HG03342 (cell line): ENCODE results near the gene RXYLT1.

Experiments
- ATAC-seq: cut with Tn5 transposase; IDR thresholded peaks from one replicate; pipeline ENCODE4 v1.9.1; 2021; ENCODE audit warnings: mild to moderate bottlenecking, moderate library complexity; ENCODE audit not compliant: unreplicated experiment

Gene RXYLT1

DNA sequence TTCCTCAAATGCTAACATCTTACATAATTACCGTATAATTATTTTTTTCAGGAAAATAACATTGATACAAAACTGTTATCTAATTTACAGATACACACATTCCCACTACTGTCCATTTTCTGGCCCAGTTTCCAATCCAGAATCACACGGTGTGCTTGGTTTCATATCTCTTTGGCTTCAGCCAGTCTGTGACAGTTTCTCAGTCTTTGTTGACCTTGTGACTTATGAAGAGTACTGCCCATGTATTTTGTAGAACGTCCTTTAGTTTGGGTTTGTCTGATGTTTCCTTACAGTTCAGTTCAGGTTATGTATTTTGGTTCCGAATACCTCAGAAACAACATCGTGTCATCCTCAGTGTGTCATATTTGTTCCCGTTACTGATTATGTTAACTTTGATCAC is 16.2 kb downstream of the RXYLT1 start:
- ATAC-seq: no peak

DNA sequence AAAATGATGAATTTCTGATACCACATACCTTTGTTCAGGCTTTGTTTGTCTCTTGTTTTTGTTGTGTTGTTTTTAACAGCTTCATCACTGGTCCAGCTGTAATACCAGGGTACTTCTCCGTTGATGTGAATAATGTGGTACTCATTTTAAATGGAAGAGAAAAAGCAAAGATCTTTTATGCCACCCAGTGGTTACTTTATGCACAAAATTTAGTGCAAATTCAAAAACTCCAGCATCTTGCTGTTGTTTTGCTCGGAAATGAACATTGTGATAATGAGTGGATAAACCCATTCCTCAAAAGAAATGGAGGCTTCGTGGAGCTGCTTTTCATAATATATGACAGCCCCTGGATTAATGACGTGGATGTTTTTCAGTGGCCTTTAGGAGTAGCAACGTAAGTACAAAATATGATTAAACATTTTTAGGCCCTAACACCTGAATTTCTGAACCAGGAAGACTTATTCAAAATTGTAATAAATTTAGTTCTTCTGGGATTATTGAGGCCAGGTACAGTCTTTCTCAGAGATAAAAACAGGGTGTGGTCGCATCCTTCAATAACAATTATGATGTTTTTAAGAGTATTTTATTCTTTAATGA is 22.4 kb downstream of the RXYLT1 start:
- ATAC-seq: peak; percentile 59

DNA sequence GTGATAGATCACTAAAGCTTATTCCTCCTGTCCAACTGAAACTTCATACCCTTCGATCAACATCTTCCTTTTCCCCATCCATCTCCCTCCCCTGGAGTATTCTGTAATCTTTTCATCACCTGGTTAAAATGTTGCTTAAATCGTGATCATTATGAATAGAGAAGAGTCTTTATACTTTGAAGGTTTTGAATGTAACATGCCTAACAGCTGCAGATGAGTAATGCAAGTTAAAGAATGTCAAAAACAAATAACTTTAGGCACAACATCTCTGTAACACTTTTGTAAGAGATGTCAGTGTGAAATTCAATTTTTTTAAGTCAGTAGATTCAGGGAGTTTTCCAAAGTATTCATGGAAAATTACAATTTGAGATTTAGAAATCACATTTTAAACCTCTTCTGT is 25.0 kb downstream of the RXYLT1 start:
- ATAC-seq: no peak

DNA sequence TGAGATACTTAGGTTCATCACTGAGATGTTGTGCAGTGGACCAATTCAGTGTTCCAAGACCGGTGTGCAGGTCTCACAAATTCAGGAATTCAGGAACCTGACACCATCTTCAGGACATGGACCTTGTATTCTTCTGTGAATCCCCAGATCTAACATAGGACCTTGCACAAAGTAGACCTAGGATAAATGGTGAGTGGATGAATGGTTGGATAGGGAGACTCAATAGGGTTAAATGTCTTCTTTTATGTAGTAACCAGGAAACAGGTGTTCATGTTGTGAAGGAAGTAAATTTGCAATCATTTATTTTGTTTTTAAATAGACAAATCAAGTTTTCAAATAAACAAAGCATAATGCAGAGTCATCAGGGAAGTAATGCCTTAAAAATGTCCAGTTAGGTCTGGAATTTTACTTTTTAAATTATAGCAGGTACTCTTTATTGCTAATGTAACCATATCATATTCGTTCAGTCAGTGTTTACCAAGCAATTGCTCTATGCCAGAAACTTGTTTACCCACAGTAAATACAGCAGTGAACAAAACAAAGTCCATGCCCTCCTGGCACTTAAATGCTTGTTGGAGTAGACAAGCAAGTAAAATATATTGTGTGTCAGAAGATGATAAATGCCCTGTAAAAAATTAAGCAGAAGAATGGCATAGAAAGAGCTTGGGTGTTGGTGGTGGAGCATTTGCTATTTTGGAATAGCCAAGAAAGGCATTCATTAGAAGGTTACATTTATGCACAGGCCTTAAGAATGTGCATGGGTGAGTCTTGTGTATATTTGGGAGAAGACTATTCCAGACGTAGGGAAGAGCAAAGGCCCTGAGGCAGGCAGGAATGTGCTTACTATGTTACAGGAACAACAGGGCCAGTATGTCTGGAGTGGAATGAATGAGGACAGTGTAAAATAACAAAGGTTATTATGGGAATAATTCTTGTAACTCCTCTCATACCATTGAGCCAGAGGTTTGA is 26.3 kb downstream of the RXYLT1 start:
- ATAC-seq: no peak

DNA sequence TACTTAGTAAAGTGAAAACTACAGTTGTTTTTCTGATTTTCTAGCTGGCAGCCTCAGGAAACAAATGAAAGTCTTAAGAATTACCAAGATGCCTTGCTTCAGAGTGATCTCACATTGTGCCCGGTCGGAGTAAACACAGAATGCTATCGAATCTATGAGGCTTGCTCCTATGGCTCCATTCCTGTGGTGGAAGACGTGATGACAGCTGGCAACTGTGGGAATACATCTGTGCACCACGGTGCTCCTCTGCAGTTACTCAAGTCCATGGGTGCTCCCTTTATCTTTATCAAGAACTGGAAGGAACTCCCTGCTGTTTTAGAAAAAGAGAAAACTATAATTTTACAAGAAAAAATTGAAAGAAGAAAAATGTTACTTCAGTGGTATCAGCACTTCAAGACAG is 28.9 kb downstream of the RXYLT1 start:
- ATAC-seq: no peak

DNA sequence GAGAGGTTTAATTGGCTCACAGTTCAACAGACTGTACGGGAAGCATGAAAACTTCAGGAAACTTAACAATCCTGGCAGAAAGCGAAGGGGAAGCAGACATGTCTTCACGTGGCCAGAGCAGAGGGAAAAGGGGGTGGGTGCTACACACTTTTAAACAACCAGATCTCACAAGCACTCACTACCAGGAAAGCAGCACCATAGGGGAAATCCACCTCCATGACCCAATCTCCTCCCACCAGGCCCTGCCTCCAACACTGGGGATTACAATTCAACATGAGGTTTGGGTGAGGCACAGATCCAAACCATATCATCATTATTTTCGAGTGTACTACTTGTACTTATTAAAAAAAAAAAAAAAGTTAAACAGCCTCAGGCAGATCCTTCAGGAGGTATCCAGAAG is 29.9 kb downstream of the RXYLT1 start:
- ATAC-seq: no peak

DNA sequence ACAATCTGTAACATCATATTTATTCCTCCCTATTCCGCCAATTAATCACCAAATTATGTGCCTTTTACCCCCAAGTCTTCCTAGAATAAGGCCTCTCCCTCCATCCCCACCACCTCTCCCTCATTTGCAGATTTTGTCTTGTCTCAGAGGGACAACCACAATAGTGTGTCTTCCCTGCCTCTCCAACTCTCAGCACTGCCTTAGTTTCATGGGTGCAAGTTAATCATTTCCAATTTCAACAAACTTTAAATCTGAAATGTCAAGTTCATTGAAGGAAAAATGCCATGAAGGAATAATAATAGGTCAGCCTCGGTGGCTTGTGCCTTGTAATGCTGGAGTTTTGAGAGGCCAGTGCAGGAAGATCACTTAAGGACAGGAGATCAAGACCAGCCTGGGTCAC is 31.6 kb downstream of the RXYLT1 start:
- no peak for ATAC-seq

DNA sequence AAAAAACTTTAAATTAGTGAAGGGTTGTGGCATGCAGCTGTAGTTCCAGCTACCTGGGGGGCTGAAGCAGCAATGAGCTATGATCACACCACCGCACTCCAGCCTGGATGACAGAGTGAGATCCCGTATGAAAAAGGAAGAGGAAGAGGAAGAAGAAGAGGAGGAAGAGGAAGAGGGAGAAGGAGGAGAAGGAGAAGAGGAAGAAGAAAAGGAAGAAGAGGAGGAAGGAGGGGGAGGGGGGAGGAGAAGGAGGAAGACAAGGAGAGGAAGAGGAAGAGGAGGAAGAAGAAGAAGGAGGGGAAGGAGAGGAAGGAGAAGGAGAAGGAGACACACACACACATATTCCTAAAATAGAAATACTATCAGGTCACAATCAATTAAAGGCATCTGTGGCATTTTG is 32.0 kb downstream of the RXYLT1 start:
- no peak for ATAC-seq

DNA sequence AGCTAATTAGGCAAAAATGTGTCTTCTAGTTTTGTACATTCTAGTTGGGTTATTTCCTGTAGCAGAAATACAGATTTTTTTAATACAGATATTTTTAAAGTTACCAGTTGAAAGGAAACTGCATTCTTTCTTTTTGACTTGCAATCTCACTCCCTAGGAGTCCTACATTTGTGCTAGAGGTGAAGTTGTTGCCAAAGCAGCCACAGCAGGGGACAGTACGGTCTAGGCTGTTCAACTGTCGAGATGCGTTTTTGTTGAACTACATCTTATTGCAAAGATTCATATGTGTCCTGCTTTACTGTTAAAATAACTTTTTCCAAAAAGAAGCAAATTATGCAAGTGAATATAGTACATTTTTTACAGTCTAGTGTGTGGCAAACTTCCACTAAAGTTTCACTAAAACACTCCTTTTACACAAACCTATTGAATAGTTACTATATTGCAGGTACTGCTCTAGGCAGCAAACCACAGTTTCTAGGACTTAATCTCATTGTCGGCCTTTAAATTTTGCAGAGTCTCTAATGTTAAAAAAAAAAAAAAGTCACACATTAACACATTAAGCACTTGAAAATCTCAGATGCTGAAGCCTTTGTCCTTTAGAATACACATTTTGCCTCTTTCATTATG is 34.5 kb downstream of the RXYLT1 start:
- ATAC-seq: peak; percentile 34

DNA sequence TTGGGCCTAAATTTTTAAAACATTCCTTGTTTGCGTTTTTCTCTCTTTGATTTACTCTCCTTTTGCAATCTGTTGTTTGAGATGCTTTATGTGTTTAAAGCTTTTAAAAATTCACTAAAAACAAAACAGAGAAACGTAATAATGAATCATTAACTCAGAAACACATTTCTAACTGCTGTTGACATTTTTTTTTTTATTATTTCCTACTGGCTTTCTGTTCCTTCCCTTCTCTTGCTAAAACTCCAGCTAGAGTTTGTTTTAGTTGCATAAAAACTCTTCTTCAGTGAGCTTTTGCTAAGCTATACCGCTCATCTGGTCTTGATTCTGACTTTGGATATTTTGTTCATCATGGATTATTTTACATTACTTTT is 35.8 kb downstream of the RXYLT1 start:
- ATAC-seq: no peak

DNA sequence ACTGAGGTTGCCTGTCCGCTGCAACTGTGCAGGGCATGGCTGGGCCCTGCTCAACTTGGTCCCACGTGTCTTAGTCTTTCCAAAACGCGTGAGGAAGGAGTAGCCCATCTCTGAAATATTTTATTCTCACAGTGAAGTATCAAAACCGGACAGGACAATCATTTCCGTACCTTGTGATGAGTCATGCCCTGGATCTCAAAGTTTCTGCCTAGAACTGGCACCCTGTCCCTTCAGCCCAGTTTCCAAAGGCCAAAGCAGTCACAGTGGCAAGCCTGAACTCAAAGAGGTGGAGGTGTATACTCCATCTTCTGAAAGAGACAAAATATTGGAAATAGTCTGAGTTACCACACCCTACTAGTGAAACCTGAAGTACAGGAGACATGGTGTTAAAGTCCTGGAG is 36.3 kb downstream of the RXYLT1 start:
- ATAC-seq: no peak

DNA sequence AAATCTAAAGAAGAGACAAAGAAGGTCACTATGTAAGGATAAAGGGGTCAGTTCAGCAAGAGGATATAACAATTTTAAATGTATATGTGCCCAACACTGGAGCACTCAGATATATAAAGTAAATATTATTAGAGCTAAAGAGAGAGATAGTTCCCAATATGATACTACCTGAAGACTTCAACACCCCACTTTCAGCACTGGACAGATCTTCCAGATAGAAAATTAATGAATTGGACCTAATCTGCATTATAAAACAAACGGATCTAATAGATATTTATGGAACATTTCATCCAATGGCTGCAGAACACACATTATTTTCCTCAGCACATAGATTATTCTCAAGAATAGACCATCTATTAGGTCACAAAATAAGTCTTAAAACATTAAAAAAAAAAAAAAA is 40.7 kb downstream of the RXYLT1 start:
- ATAC-seq: no peak

DNA sequence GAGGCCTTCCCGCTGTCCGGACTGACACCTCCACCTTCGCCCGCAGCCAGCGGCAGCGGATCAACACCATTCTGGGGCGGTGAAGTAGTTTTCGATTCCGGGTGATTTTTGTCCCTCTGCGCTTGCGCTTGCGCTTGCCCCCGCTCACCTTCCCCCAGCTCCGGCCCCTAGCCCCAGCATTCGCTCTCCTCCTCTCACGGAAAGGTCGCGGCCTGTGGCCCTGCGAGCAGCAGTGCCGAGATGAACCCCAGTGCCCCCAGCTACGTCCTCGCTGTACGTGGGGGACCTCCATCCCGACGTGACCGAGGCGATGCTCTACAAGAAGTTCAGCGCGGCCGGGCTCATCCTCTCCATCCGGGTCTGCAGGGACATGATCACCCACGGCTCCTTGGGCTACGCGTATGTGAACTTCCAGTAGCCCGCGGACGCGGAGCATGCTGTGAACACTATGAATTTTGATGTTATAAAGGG is 42.1 kb downstream of the RXYLT1 start:
- no peak for ATAC-seq

DNA sequence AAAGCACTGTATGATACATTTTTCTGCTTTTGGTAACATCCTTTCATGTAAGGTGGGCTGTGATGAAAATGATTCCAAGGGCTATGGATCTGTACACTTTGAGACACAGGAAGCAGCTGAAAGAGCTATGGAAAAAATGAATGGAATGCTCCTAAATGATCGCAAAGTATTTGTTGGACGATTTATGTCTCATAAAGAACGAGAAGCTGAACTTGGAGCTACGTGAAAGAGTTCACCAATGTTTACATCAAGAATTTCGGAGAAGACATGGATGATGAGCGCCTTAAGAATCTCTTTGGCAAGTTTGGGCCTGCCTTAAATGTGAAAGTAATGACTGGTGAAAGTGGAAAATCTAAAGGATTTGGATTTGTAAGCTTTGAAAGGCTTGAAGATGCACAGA is 42.6 kb downstream of the RXYLT1 start:
- no peak for ATAC-seq

DNA sequence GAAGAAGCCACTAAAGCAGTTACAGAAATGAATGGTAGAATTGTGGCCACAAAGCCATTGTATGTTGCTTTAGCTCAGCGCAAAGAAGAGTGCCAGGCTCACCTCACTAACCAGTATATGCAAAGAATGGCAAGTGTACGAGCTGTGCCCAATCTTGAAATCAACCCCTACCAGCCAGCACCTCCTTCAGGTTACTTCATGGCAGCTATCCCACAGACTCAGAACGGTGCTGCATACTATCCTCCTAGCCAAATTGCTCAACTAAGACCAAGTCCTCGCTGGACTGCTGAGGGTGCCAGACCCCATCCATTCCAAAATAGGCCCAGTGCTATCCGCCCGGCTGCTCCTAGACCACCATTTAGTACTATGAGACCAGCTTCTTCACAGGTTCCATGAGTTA is 43.3 kb downstream of the RXYLT1 start:
- ATAC-seq: no peak

DNA sequence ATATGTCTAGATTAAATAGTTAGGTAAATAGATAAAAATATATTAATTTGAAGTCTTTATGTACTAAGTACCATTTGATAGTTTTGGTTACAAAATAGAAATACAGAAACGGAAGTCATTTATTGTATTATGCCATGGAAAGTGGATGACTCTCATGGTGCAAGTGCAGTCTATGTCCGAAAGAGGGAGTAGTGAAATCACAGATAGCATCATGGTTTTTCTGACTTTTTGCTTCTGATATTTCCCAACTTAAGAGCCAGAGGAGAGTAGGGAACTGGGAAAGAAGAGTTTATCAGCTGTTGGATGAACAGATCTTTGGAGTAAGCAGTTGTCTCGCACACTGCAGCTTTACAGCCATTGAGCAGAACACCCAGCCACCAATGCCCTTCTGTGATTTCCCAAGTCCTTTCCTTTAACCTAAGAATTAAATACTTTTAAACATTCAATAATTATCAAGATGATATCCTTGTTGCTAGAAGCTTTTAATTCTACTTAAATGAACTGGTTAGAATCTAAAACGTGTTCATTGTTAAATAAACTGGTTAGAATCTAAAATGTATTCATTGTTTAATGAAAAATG is 46.4 kb downstream of the RXYLT1 start:
- peak; percentile 90 for ATAC-seq

DNA sequence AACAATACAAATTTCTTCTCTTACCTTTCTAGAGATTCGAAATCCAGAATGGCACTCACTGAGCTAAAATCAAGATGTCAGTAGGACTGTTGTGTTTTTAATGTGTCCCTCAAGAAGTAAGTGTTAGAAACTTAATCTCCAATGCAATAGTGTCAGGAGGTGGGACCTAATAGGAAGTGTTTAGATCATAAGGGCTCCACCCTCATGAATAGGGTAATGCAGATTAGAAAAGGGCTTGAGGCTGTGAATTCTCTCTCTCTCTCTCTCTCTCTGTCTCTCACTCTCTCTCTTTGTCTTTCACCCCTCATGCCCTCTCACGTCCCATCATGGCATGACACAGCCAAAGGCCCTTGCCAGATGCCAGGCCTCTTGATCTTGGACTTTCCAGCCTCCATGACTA is 49.2 kb downstream of the RXYLT1 start:
- no peak for ATAC-seq

DNA sequence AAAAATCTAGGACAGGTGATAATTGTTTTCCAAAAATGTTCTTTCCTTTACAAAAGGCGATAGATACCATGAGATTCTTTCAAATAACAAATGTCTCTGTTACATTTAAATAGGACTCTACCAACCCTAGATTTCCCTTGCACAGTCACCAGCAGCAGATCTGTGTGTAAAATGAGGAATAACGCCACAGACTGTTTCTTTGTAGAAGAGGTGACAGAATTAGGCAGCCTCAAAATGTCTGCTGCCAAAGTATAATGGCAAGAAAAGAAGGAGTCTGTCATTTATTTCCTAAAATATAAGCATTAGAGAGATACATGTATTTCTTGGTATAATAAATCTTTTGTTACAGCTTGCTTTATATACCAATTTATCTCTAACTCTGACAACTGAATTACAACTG is 56.3 kb downstream of the RXYLT1 start:
- no peak for ATAC-seq

DNA sequence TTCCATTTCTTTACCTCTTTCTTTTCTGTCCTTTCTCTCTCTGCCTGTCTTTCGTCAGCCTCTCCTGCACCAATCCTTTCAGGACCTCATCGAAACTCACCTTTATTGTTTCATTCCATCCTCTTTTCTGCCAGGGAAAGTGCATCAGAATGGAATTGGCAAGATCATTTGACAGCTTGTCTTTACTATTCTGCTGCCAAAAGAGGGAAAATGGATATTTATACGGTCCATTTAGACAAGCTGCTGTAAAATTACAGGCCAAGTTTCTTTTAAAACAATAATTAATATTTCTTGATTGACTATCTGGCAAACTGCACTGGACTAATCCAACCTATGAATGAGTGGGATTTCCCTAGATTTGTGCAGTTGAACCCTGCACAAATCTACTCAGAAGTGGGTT is 57.2 kb downstream of the RXYLT1 start:
- ATAC-seq: no peak

DNA sequence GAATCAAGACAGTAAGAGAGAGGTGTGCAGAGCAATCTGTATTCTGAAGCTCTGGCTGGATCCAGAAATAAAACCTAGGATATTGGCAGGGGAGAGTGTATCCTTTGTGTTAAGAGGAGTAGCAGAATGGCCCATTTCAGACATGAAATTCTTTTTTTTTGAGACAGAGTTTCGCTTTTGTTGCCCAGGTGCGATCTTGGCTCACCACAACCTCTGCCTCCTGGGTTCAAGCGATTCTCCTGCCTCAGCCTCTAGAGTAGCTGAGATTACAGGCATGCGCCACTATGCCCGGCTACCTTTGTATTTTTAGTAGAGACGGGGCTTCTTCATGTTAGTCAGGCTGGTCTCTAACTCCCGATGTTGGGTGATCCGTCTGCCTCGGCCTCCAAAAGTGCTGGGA is 58.7 kb downstream of the RXYLT1 start:
- no peak for ATAC-seq

DNA sequence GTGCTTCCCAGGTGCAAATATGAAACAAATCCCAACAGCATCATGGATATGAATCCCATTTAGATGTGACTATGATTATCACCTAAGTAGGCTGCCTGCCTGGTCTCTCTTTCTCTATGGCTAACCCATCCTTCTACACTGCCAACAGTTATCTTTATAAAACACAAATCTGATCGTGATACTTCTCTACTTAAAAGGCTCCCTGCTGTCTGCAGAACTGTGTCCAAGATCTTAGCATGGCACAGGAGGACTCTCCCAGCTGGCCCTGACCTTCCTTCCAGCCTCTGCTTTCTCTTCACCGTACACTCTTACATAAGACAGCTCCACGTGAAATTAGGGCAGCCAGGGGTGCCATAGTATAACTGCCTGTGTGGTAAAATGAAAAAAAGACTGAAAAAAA is 61.3 kb downstream of the RXYLT1 start:
- no peak for ATAC-seq

DNA sequence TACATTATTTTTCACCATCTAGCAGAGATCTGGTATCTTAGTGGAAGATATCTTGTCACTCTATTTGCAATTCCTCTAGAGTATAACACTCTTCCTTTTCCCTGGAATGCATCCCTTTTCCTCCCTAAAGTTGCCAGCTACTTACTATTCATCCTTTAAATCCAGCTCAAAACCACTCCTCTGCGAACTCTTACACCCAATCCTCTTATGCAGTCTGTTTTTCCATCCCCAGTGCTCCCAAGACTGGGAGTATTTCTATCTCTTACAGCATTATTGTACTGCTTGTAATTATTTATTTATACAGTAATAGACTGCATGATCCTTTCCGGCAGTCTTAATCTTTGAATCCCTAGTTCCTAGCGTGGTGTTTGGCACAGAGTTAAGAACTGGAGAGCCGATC is 61.9 kb downstream of the RXYLT1 start:
- no peak for ATAC-seq
